Common myeloid progenitor, CD34-positive (primary cell): ENCODE data around the gene VPS18.

Experiments used
- CTCF ChIA-PET: fragments of 350-600 bp; sonication (Branson Sonifier 250); formaldehyde crosslinking; loops from one replicate; lab custom pipeline; 2021; ENCODE audit warnings: antibody characterized with exemption; lab: Charles Lee
- POLR2A ChIA-PET: fragments of 350-600 bp; sonication (Branson Sonifier 250); formaldehyde crosslinking; loops from one replicate; lab custom pipeline; 2021; ENCODE audit warnings: antibody characterized with exemption; lab: Charles Lee
- DNase-seq, 3 donors: peaks; one replicate each; pipeline versions ENCODE4 v3.0.0 to v3.0.0-alpha.2; 2013
- H3K27ac ChIP-seq, 2 experiments: 1 replicate in 1 of 2; 2 replicates in 1 of 2; pipeline ENCODE4 v1.7.0; 2013; ENCODE audit warnings: inconsistent platforms in 2 of 2, low read length in 2 of 2, mild to moderate bottlenecking in 2 of 2, low read depth in 1 of 2, moderate library complexity in 1 of 2; ENCODE audit not compliant: severe bottlenecking in 2 of 2, insufficient read depth in 1 of 2, poor library complexity in 1 of 2
- H3K27me3 ChIP-seq, 5 experiments: replicated peaks in 2 of 5; 1 replicate in 3 of 5; 2 replicates in 2 of 5; pipeline versions ENCODE4 v1.6.1 to v1.7.0; 2013; ENCODE audit warnings: low read length in 4 of 5, mild to moderate bottlenecking in 2 of 5, moderate library complexity in 2 of 5, inconsistent platforms in 1 of 5; ENCODE audit not compliant: insufficient read depth in 5 of 5, control insufficient read depth in 4 of 5
- H3K36me3 ChIP-seq, 4 experiments: 1 replicate in 2 of 4; 2 replicates in 2 of 4; pipeline versions ENCODE4 v1.6.1 to v1.7.0; 2013; ENCODE audit warnings: low read length in 3 of 4, control low read depth in 1 of 4, mild to moderate bottlenecking in 1 of 4; ENCODE audit not compliant: control insufficient read depth in 4 of 4, insufficient read depth in 4 of 4
- H3K4me1 ChIP-seq, 4 experiments: 1 replicate in 3 of 4; 2 replicates in 1 of 4; pipeline versions ENCODE4 v1.6.1 to v1.7.1; 2013; ENCODE audit warnings: low read length in 3 of 4, mild to moderate bottlenecking in 3 of 4, control low read depth in 1 of 4, inconsistent platforms in 1 of 4, moderate library complexity in 1 of 4; ENCODE audit not compliant: control insufficient read depth in 4 of 4, insufficient read depth in 4 of 4; ENCODE audit errors: control extremely low read depth in 1 of 4
- H3K4me3 ChIP-seq, 7 experiments: 1 replicate in 4 of 7; 2 replicates in 3 of 7; pipeline versions ENCODE4 v1.5.1 to v1.7.0; 2013; ENCODE audit warnings: mild to moderate bottlenecking in 7 of 7, low read length in 6 of 7, moderate library complexity in 6 of 7, inconsistent platforms in 2 of 7, low read depth in 2 of 7, control low read depth in 1 of 7; ENCODE audit not compliant: insufficient read depth in 4 of 7, control insufficient read depth in 1 of 7; ENCODE audit errors: extremely low read depth in 1 of 7
- H3K9me3 ChIP-seq, 5 experiments: 1 replicate in 4 of 5; 2 replicates in 1 of 5; pipeline versions ENCODE4 v1.6.1 to v1.7.1; 2013; ENCODE audit warnings: low read length in 4 of 5, mild to moderate bottlenecking in 2 of 5, inconsistent platforms in 1 of 5, low read depth in 1 of 5, moderate library complexity in 1 of 5; ENCODE audit not compliant: control insufficient read depth in 4 of 5, insufficient read depth in 2 of 5; ENCODE audit errors: control extremely low read depth in 1 of 5
- WGBS: methylation state at CpG from one replicate; pipeline ENCODE4 v1.1.5; 2013; ENCODE audit not compliant: insufficient coverage; 5-methylcytosine and 5-hydroxymethylcytosine counted together

The VPS18 gene

GRCh38 chr15:40926659-40927494 lies 32.6 kb downstream of the VPS18 start:
- WGBS, result 12% methylated on average over 25 of the region's 33 CpGs
- Histone ChIP-seq H3K36me3 (no peaks in the 10 kb centered on the region), H3K4me1 (peaks cover 6 to 64% (median 62%) of the 10 kb centered on the region in 4 experiments), H3K27ac (no peak overlapping the region), H3K27me3 (peaks cover 3 to 85% (median 38%) of the 10 kb centered on the region in 5 experiments), H3K4me3 (peak overlapping the region in 2 of 7 experiments; percentile 58 to 59), H3K9me3 (no peaks in the 10 kb centered on the region)
- CTCF ChIA-PET, result interaction anchor here (0.5 to 8.1 kb wide), 8 partner anchors 11 to 571 kb away, joined by 3 to 71 read pairs (median 4); no protein-coding TSS in a partner anchor
- POLR2A ChIA-PET, result no interaction called here
- peak in 1 of 3 donors; percentile 26 for DNase-seq

- H3K4me3 ChIP-seq, result no peak overlapping the region
- DNase-seq, result no peak
- ChIA-PET POLR2A (interaction anchor here (0.6 kb wide), 1 partner anchor 21 kb away, joined by 4 read pairs; no protein-coding TSS in a partner anchor), CTCF (interaction anchor here (0.5 to 8.1 kb wide), 9 partner anchors 12 to 94 kb away, joined by 3 to 71 read pairs (median 5); no protein-coding TSS in a partner anchor)
- no peak overlapping the region for H3K27ac ChIP-seq
- WGBS, result 51% methylated on average over 2 of the region's 24 CpGs
- H3K9me3 ChIP-seq, result no peaks in the 10 kb centered on the region
- peaks cover 6 to 70% (median 68%) of the 10 kb centered on the region in 4 experiments for H3K4me1 ChIP-seq
- peaks cover 3 to 90% (median 38%) of the 10 kb centered on the region in 5 experiments for H3K27me3 ChIP-seq
- no peaks in the 10 kb centered on the region for H3K36me3 ChIP-seq
Measured at GRCh38 chr15:40927495-40927872, 33.2 kb downstream of the VPS18 start.

GRCh38 chr15:40927873-40928806 lies 33.9 kb downstream of the VPS18 start:
- Histone ChIP-seq H3K4me1 (peaks cover 6 to 74% (median 73%) of the 10 kb centered on the region in 4 experiments), H3K27ac (no peak overlapping the region), H3K36me3 (no peaks in the 10 kb centered on the region), H3K4me3 (peak overlapping the region in 6 of 7 experiments; percentile 36 to 70 (median 56)), H3K9me3 (no peaks in the 10 kb centered on the region), H3K27me3 (peaks cover 3 to 91% (median 38%) of the 10 kb centered on the region in 5 experiments)
- DNase-seq, result peak in 2 of 3 donors; percentile 30 to 46
- under 1% methylated on average over 33 of the region's 68 CpGs for WGBS
- CTCF ChIA-PET, result interaction anchor here (0.5 to 8.1 kb wide), 9 partner anchors 11 to 94 kb away, joined by 3 to 71 read pairs (median 5); no protein-coding TSS in a partner anchor
- POLR2A ChIA-PET, result interaction anchor here (0.6 kb wide), 2 partner anchors 22 to 23 kb away, joined by 4 read pairs; no protein-coding TSS in a partner anchor

- DNase-seq, result peak in 2 of 3 donors; percentile 56 to 67
- ChIA-PET CTCF (interaction anchor here (1.2 to 8.1 kb wide), 6 partner anchors 12 to 37 kb away, joined by 3 to 71 read pairs (median 12); no protein-coding TSS in a partner anchor), POLR2A (interaction anchor here (0.6 kb wide), 1 partner anchor 24 kb away, joined by 4 read pairs; no protein-coding TSS in a partner anchor)
- H3K27me3 ChIP-seq, result peaks cover 3 to 83% (median 35%) of the 10 kb centered on the region in 5 experiments
- H3K4me3 ChIP-seq, result peak within 1 kb of the TSS in 6 of 7 experiments; percentile 38 to 70 (median 56)
- no peaks in the 10 kb centered on the region for H3K36me3 ChIP-seq
- H3K4me1 ChIP-seq, result peaks cover 8 to 78% (median 75%) of the 10 kb centered on the region in 4 experiments
- 0% methylated on average over 57 of the region's 71 CpGs for WGBS
- H3K27ac ChIP-seq, result no peak within 1 kb of the TSS
- H3K9me3 ChIP-seq, result no peaks in the 10 kb centered on the region
Measured at GRCh38 chr15:40928821-40929659, 34.8 kb downstream of the VPS18 start, which contains the start of gene DLL4. Gene DLL4, plus strand, starts transcription at chr15:40929340. Its CDS starts 329 bp downstream, at chr15:40929669.

- ChIA-PET POLR2A (no interaction called here), CTCF (interaction anchor here (0.7 to 8.1 kb wide), 15 partner anchors 7 to 95 kb away, joined by 3 to 71 read pairs (median 4); partner anchors contain the start of genes CHAC1 and VPS18)
- WGBS, result under 1% methylated on average over 39 of the region's 56 CpGs
- H3K9me3 ChIP-seq, result no peaks in the 10 kb centered on the region
- H3K4me1 ChIP-seq, result peaks cover 8 to 78% (median 75%) of the 10 kb centered on the region in 4 experiments
- H3K27me3 ChIP-seq, result peaks cover 3 to 77% (median 35%) of the 10 kb centered on the region in 5 experiments
- no peak overlapping the region for H3K27ac ChIP-seq
- DNase-seq, result peak in 1 of 3 donors; percentile 30
- H3K36me3 ChIP-seq, result no peaks in the 10 kb centered on the region
- peak overlapping the region in 6 of 7 experiments; percentile 36 to 70 (median 52) for H3K4me3 ChIP-seq
Measured at GRCh38 chr15:40929660-40930429, 35.6 kb downstream of the VPS18 start.
